Activated naive CD4-positive, alpha-beta T cell treated with anti-CD3 and anti-CD28 coated beads, Interleukin-2, amount 50 U/mL, for 24 hours (primary cell): Measurements from ENCODE around the gene CPE.

Experiments
- H3K27ac Mint-ChIP-seq: one replicate; pipeline ENCODE4 v1.8.0; 2021; ENCODE audit warnings: mild to moderate bottlenecking, mixed read lengths
- H3K27me3 Mint-ChIP-seq: one replicate; pipeline ENCODE4 v1.8.0; 2021; ENCODE audit warnings: mixed read lengths
- H3K36me3 Mint-ChIP-seq: one replicate; pipeline ENCODE4 v1.8.0; 2021; ENCODE audit warnings: mixed read lengths
- H3K4me1 Mint-ChIP-seq: one replicate; pipeline ENCODE4 v1.8.0; 2021; ENCODE audit warnings: mixed read lengths
- H3K4me3 Mint-ChIP-seq: one replicate; pipeline ENCODE4 v1.8.0; 2021; ENCODE audit warnings: mild to moderate bottlenecking, mixed read lengths
- H3K9me3 Mint-ChIP-seq: one replicate; pipeline ENCODE4 v1.8.0; 2021; ENCODE audit warnings: mixed read lengths

Gene CPE

GRCh38 chr4:165519591-165519990 lies 140.8 kb downstream of the CPE start:
- Mint-ChIP-seq H3K36me3 (no peaks in the 10 kb centered on the region), H3K27me3 (peaks cover 2% of the 10 kb centered on the region), H3K4me3 (no peak overlapping the region), H3K27ac (no peak overlapping the region), H3K9me3 (no peaks in the 10 kb centered on the region), H3K4me1 (no peaks in the 10 kb centered on the region)

GRCh38 chr4:165520086-165520485 lies 141.3 kb downstream of the CPE start:
- H3K36me3 Mint-ChIP-seq = no peaks in the 10 kb centered on the region
- no peak overlapping the region for H3K27ac Mint-ChIP-seq
- no peaks in the 10 kb centered on the region for H3K9me3 Mint-ChIP-seq
- H3K4me3 Mint-ChIP-seq = no peak overlapping the region
- H3K4me1 Mint-ChIP-seq = no peaks in the 10 kb centered on the region
- peaks cover 2% of the 10 kb centered on the region for H3K27me3 Mint-ChIP-seq

- Mint-ChIP-seq H3K9me3 (no peaks in the 10 kb centered on the region), H3K27me3 (no peaks in the 10 kb centered on the region), H3K27ac (no peak overlapping the region), H3K4me1 (no peaks in the 10 kb centered on the region), H3K36me3 (no peaks in the 10 kb centered on the region), H3K4me3 (no peak overlapping the region)
Observed at GRCh38 chr4:165522050-165522449, 143.2 kb downstream of the CPE start.

GRCh38 chr4:165524532-165525190 lies 145.9 kb downstream of the CPE start:
- no peaks in the 10 kb centered on the region for H3K9me3 Mint-ChIP-seq
- no peaks in the 10 kb centered on the region for H3K36me3 Mint-ChIP-seq
- no peaks in the 10 kb centered on the region for H3K27me3 Mint-ChIP-seq
- H3K4me1 Mint-ChIP-seq = no peaks in the 10 kb centered on the region
- no peak overlapping the region for H3K27ac Mint-ChIP-seq
- H3K4me3 Mint-ChIP-seq = no peak overlapping the region

GRCh38 chr4:165532976-165533375 lies 154.2 kb downstream of the CPE start:
- no peaks in the 10 kb centered on the region for H3K4me1 Mint-ChIP-seq
- no peaks in the 10 kb centered on the region for H3K9me3 Mint-ChIP-seq
- H3K27me3 Mint-ChIP-seq = peaks cover 4% of the 10 kb centered on the region
- no peaks in the 10 kb centered on the region for H3K36me3 Mint-ChIP-seq
- H3K27ac Mint-ChIP-seq = no peak overlapping the region
- H3K4me3 Mint-ChIP-seq = no peak overlapping the region

GRCh38 chr4:165537028-165537648 lies 158.3 kb downstream of the CPE start:
- peaks cover 4% of the 10 kb centered on the region for H3K27me3 Mint-ChIP-seq
- no peaks in the 10 kb centered on the region for H3K4me1 Mint-ChIP-seq
- H3K27ac Mint-ChIP-seq = no peak overlapping the region
- no peak overlapping the region for H3K4me3 Mint-ChIP-seq
- no peaks in the 10 kb centered on the region for H3K9me3 Mint-ChIP-seq
- no peaks in the 10 kb centered on the region for H3K36me3 Mint-ChIP-seq

- Mint-ChIP-seq H3K27ac (no peak overlapping the region), H3K36me3 (no peaks in the 10 kb centered on the region), H3K27me3 (peaks cover 2% of the 10 kb centered on the region), H3K4me1 (no peaks in the 10 kb centered on the region), H3K4me3 (no peak overlapping the region), H3K9me3 (no peaks in the 10 kb centered on the region)
Observed at GRCh38 chr4:165539801-165540200, 161.0 kb downstream of the CPE start.

- Mint-ChIP-seq H3K4me3 (no peak overlapping the region), H3K27ac (no peak overlapping the region), H3K4me1 (no peaks in the 10 kb centered on the region), H3K36me3 (no peaks in the 10 kb centered on the region), H3K9me3 (no peaks in the 10 kb centered on the region), H3K27me3 (no peaks in the 10 kb centered on the region)
Observed at GRCh38 chr4:165540206-165540830, 161.5 kb downstream of the CPE start.

GRCh38 chr4:165541851-165542459 lies 163.1 kb downstream of the CPE start:
- Mint-ChIP-seq H3K36me3 (no peaks in the 10 kb centered on the region), H3K9me3 (no peaks in the 10 kb centered on the region), H3K4me1 (no peaks in the 10 kb centered on the region), H3K4me3 (no peak overlapping the region), H3K27ac (no peak overlapping the region), H3K27me3 (no peaks in the 10 kb centered on the region)

GRCh38 chr4:165542476-165542875 lies 163.7 kb downstream of the CPE start:
- no peak overlapping the region for H3K27ac Mint-ChIP-seq
- H3K36me3 Mint-ChIP-seq = no peaks in the 10 kb centered on the region
- no peaks in the 10 kb centered on the region for H3K27me3 Mint-ChIP-seq
- no peak overlapping the region for H3K4me3 Mint-ChIP-seq
- no peaks in the 10 kb centered on the region for H3K9me3 Mint-ChIP-seq
- H3K4me1 Mint-ChIP-seq = peaks cover 1% of the 10 kb centered on the region
